Mucosa of rectum (tissue), 2 donors: ENCODE results near the gene QDPR.

Experiments
- H3K27ac ChIP-seq, 2 donors: one replicate each; pipeline ENCODE4 v1.7.0; 2013; ENCODE audit warnings: inconsistent platforms in 2 of 2, low read depth in 2 of 2, low read length in 2 of 2
- H3K27me3 ChIP-seq, 2 donors: one replicate each; pipeline ENCODE4 v1.7.0; 2013; ENCODE audit warnings: low read length in 2 of 2; ENCODE audit not compliant: control insufficient read depth in 2 of 2, insufficient read depth in 2 of 2
- H3K36me3 ChIP-seq, 2 donors: one replicate each; pipeline ENCODE4 v1.7.0; 2013; ENCODE audit warnings: low read length in 2 of 2; ENCODE audit not compliant: control insufficient read depth in 2 of 2, insufficient read depth in 2 of 2
- H3K4me1 ChIP-seq, 2 donors: one replicate each; pipeline ENCODE4 v1.7.0; 2013; ENCODE audit warnings: low read length in 2 of 2, mild to moderate bottlenecking in 1 of 2; ENCODE audit not compliant: control insufficient read depth in 2 of 2, insufficient read depth in 2 of 2
- H3K4me3 ChIP-seq, 2 donors: one replicate each; pipeline ENCODE4 v1.7.0; 2013; ENCODE audit warnings: low read length in 2 of 2
- H3K9ac ChIP-seq, 2 donors: one replicate each; pipeline ENCODE4 v1.7.0; 2013; ENCODE audit warnings: low read length in 2 of 2, low read depth in 1 of 2, mild to moderate bottlenecking in 1 of 2
- H3K9me3 ChIP-seq, 2 donors: one replicate each; pipeline ENCODE4 v1.7.0; 2013; ENCODE audit warnings: low read length in 2 of 2; ENCODE audit not compliant: control insufficient read depth in 2 of 2
- donor health status: healthy.
- donor health status: Normal muscosa, but diverticular disease.

QDPR gene

DNA sequence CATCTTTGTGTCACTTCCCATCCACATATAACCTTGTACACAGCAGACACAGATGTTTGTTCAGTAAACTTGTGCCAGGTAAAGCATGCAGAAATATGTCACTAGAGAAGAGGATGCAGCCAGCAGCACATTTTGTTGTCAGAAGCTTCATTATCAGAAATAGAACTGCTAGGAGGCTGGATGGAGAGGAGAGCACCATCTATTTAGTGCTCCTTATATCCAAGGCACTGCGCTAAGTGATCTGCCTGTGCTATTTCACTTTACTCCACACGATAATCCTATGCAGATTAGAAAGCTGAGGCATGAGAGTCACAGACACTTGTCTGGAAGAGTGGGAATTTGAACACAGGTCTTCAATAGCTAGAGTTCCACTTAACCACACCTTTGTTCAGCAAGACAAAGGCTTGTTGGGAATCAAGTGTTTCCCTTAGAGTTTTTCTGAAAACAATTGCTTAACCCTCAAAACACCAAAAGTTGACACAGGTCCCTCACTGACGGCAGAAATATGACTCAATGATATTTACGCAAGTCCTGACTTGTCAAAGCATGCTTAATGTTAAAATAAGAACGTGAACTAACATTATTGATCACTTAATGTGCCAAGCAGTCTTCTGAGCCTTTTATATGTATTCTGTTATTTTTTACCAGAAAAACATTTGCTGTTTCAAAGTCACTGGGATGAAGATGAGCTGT lies 1.2 kb upstream of the QDPR start:
- Histone ChIP-seq H3K36me3 (peaks cover 0 to 2% of the 10 kb centered on the region in 2 donors), H3K9ac (no peak overlapping the region), H3K27ac (no peak overlapping the region), H3K4me1 (peaks cover 3 to 5% of the 10 kb centered on the region in 2 donors), H3K4me3 (no peak overlapping the region), H3K9me3 (no peaks in the 10 kb centered on the region), H3K27me3 (no peaks in the 10 kb centered on the region)

DNA sequence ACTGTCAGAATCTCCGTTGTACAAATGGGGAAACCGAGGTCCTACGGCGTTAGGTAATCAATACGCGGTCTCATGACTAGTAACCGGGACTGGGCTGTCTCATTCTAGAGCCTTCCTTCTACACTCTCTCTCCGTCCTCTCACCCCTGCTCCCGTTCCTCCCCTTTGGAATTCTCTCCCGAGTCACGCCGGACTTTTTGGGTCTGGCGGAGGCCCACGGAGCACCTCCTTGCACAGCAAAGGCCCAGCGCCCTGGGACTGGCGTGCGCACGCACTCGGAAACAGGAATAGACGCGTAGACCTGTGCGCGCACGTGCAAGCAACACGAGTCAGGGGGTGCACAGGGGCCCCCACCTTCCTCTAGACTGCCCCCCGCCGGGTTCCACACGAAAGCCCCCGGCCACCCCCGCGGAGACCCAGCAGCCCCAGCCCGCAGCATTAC lies 361 bp downstream of the QDPR start:
- Histone ChIP-seq H3K36me3 (peaks cover 2 to 5% of the 10 kb centered on the region in 2 donors), H3K27ac (peak overlapping the region in 1 of 2 donors; percentile 50), H3K27me3 (no peaks in the 10 kb centered on the region), H3K4me3 (peak overlapping the region; percentile 79 to 80), H3K9me3 (no peaks in the 10 kb centered on the region), H3K4me1 (peaks cover 3 to 5% of the 10 kb centered on the region in 2 donors), H3K9ac (peak overlapping the region; percentile 26 to 66)

DNA sequence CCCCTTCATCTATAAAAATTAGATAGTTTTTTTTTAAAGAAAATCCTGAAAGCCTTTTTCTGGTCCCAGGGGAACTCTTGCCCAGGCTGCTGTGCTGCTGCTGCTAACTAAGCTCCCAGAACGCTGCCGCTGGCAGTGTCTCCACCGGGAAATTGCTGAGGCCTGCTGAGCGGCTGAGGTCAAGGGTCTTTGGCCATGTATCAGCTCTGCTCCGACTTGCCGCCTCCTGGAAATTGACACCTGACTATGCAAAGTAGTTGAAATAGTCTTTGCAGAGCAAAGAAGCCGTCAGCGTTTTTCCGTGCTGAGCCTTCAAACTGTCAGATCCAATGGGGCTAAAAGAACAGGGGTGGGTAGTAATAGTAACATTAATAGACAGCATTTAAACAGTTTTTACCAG lies 839 bp downstream of the QDPR start:
- Histone ChIP-seq H3K27ac (no peak overlapping the region), H3K27me3 (no peaks in the 10 kb centered on the region), H3K36me3 (peaks cover 2 to 5% of the 10 kb centered on the region in 2 donors), H3K9me3 (no peaks in the 10 kb centered on the region), H3K4me3 (peak overlapping the region; percentile 79 to 80), H3K4me1 (peaks cover 3 to 5% of the 10 kb centered on the region in 2 donors), H3K9ac (peak overlapping the region; percentile 26 to 66)

DNA sequence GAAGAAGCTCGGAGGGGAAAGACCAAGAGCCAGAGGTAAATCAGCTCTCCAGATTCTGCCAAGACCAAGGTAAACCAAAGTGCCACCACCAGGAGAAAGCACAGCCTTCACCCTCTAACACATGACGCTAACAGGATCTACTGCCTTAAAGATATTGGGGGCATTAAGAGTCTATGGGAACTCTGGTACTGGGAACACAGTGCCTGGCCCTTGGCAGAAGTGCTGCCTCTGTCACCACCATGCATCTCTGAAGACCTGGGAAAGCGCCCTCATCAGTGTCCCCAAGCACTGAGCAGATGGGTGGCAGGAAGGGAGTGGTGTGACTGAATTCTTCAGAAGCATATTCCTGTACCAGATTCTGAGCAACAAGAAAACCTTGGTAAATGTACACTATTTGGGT lies 1.3 kb downstream of the QDPR start:
- peaks cover 3 to 5% of the 10 kb centered on the region in 2 donors for H3K4me1 ChIP-seq
- H3K27ac ChIP-seq, result no peak overlapping the region
- H3K9ac ChIP-seq, result no peak overlapping the region
- no peaks in the 10 kb centered on the region for H3K9me3 ChIP-seq
- H3K4me3 ChIP-seq, result peak overlapping the region in 1 of 2 donors; percentile 4
- peaks cover 2 to 5% of the 10 kb centered on the region in 2 donors for H3K36me3 ChIP-seq
- H3K27me3 ChIP-seq, result no peaks in the 10 kb centered on the region

DNA sequence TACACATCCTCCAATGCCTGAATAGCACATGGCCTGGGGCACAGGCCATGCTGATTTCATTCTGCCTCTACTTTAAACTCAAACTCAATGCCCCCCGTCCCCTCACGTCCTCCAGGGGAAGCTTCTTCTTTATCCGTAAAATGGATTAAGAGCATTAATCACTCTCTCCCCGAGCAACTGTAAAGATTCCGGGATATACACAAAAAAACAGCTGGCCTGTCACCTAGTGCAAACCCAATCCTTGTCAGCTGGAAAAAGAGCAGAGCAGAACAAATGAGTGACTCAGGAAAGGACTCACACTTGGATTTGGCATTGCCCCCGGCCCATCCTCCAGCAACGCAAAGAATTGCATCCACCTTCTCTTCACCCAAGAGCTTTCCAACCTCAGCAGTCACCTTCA lies 7.8 kb downstream of the QDPR start:
- Histone ChIP-seq H3K4me3 (no peak overlapping the region), H3K36me3 (peaks cover 13 to 32% of the 10 kb centered on the region in 2 donors)

DNA sequence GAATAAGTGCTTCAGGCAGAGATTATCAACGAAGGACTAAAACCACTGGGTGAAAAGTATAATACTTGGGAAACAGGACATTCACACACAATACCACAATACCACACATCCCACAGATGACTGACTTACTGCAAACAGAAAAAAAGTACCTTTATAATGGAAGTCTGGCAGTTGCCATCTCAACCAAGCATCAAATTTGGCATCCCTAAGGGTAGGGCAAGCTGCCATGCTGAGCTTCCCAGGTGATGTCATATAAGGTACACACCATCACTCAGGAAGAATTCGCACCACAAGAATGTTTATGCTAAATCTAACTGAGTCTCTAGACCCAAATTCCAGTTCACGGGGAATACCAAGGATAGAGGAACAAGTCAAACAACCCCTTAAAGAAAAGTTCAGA lies 9.1 kb downstream of the QDPR start:
- Histone ChIP-seq H3K4me1 (no peaks in the 10 kb centered on the region), H3K27ac (no peak overlapping the region), H3K36me3 (peaks cover 13 to 35% of the 10 kb centered on the region in 2 donors), H3K4me3 (no peak overlapping the region), H3K27me3 (no peaks in the 10 kb centered on the region), H3K9ac (no peak overlapping the region), H3K9me3 (no peaks in the 10 kb centered on the region)

More for the DNA sequence above, 7.8 kb downstream of the QDPR start:
- Histone ChIP-seq H3K27ac (no peak overlapping the region), H3K9ac (no peak overlapping the region), H3K4me1 (no peaks in the 10 kb centered on the region), H3K9me3 (no peaks in the 10 kb centered on the region), H3K27me3 (no peaks in the 10 kb centered on the region)

DNA sequence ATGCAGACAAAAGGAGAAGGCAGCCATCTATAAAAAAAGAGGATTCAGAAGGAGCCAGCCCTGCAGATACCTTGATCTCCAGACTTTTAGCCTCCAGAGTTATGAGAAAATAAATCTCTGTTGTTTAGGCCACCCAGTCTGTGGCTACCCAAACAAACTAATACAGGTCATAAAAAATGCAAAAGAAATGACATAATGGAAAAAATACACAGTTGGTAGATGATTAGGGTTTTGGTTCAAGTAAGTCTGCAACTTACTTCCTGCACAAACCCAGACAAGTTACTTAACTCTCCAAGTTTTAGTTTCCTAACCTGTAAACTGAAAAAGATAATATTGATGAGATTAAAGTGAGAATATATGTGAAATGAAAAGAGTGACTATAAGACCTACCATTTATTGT lies 11.3 kb downstream of the QDPR start:
- no peak overlapping the region for H3K27ac ChIP-seq
- no peaks in the 10 kb centered on the region for H3K9me3 ChIP-seq
- no peak overlapping the region for H3K9ac ChIP-seq
- no peak overlapping the region for H3K4me3 ChIP-seq
- no peaks in the 10 kb centered on the region for H3K4me1 ChIP-seq
- H3K27me3 ChIP-seq, result no peaks in the 10 kb centered on the region
- H3K36me3 ChIP-seq, result peaks cover 11 to 38% of the 10 kb centered on the region in 2 donors

DNA sequence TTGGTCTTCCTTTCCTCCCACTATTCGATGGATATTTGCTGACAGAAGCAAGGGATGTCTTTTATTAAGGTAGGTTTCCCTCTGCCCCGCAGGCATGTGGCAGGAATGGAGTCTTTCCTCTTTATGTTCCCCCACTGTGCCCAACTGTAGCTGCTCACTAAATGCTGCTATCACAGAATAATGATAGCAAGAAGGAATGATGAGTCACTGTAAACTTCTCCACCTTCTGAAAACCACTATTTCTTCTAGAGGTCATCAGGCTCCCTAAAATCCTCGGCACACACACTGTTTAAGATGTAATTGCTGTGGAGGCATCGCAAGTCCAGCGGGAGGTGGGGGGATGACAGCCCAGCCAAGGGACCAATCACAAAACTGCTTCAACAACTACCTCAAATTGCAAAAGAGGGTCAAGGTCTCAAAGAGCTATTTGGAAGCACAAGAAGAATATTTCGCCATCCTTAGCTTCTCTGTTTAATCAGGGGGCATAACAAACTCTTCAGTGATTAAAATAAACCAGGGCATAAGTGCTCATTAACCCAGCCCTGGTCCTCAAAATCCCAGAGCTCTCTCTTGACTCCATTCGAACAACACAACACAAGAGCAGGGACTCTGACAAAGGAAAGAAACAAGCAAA lies 13.9 kb downstream of the QDPR start:
- Histone ChIP-seq H3K9me3 (no peaks in the 10 kb centered on the region), H3K9ac (no peak overlapping the region), H3K4me3 (no peak overlapping the region), H3K4me1 (peaks cover 0 to 3% of the 10 kb centered on the region in 2 donors), H3K27me3 (no peaks in the 10 kb centered on the region), H3K27ac (no peak overlapping the region), H3K36me3 (peaks cover 12 to 51% of the 10 kb centered on the region in 2 donors)

DNA sequence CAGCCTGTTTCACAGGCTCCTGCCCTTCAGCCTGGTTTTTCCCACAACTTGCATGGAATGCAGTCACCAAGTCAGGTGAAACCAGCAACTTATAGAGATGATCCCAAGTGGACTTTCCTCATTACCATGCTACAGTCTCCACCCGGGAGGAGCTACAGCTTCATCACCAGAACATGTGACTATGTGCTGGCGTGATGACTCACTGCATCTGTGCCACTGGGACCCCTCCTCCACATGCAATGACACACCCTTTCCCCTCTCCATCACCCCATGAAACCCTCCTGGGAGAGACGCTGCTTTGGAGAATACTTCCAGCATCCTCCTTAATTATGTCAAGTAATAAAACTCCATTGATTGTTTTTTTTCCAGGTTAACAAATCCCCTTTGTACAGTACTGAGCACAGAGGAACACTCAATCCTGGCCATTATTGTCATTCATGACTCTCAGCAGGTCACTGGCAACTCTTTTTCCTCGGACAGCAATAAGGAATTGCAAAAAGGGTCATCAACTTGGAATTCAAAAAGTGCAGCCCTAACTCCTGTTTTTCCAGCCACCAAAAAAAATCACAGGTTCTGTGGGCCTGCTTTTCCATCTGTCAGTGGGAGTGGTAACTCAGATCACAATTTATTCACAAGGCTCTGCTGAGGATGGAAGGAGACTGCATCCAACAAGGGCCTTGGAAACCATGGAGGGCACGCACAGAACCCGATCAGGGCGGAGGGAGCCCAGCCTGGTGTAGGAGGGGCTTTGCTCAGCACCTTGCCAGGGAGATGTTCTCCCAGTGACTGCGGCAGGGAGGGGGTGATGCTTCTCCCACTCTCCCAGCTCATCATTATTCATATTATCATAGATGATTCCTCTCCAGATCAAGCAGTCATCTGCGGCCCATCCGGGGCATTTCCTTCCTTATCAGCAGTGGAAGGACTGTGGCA lies 17.4 kb downstream of the QDPR start:
- H3K9ac ChIP-seq, result no peak overlapping the region
- H3K9me3 ChIP-seq, result no peaks in the 10 kb centered on the region
- peaks cover 18 to 41% of the 10 kb centered on the region in 2 donors for H3K36me3 ChIP-seq
- no peaks in the 10 kb centered on the region for H3K27me3 ChIP-seq
- peaks cover 2 to 3% of the 10 kb centered on the region in 2 donors for H3K4me1 ChIP-seq
- no peak overlapping the region for H3K4me3 ChIP-seq
- H3K27ac ChIP-seq, result no peak overlapping the region

DNA sequence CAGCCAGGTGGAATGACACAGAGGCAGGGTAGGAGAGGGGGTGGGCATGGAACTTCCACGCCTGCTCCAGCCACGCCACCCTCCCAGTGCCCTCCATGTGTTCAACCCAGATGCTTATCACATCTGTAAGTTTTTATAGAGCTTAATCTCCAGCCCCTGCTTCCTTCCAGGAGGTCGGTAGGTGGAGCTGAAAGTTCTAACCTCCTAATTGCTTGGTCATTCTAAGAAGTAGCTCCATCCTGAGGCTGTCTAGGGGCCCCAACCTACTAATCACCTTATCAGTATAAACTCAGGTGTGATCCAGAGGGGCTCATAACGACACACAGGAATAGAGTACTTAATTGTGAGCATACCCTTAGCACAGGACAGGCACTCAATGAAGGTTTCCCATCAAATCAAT lies 18.3 kb downstream of the QDPR start:
- Histone ChIP-seq H3K36me3 (peaks cover 21 to 46% of the 10 kb centered on the region in 2 donors), H3K27ac (no peak overlapping the region), H3K9ac (no peak overlapping the region), H3K27me3 (no peaks in the 10 kb centered on the region), H3K4me3 (no peak overlapping the region), H3K4me1 (peaks cover 2 to 3% of the 10 kb centered on the region in 2 donors), H3K9me3 (no peaks in the 10 kb centered on the region)
